Transverse colon (tissue), 4 donors: ENCODE data around the gene MASP1. TPM values are rescaled to one million over a fixed set of nuclear protein-coding genes. Genes with fewer than 3 reads are reported as not detected.

Experiments
- DNase-seq: peaks from one replicate; pipeline ENCODE4 v3.0.0-alpha.2; 2019
- H3K27ac ChIP-seq, 4 donors: fragments of 200-600 bp; sonication (generic); 2 replicates each; pipeline ENCODE4 v1.5.1; 2016 to 2018; ENCODE audit warnings: inconsistent platforms in 4 of 4
- H3K27me3 ChIP-seq: fragments of 200-600 bp; sonication (generic); 2 replicates; pipeline ENCODE4 v1.5.1; 2017; ENCODE audit warnings: inconsistent platforms
- H3K36me3 ChIP-seq, 4 donors: fragments of 200-600 bp; sonication (generic); 2 replicates each; pipeline ENCODE4 v1.5.1; 2017 to 2019; ENCODE audit warnings: inconsistent platforms in 4 of 4
- H3K4me1 ChIP-seq, 4 donors: fragments of 200-600 bp; sonication (generic); 2 replicates each; pipeline ENCODE4 v1.5.1; 2017 to 2020; ENCODE audit warnings: inconsistent platforms in 4 of 4
- H3K4me3 ChIP-seq, 4 donors: fragments of 200-600 bp; sonication (generic); 1 replicate in 1 of 4; 2 replicates in 3 of 4; pipeline versions ENCODE4 v1.5.1 to v1.6.1; 2017 to 2019; ENCODE audit warnings: inconsistent platforms in 4 of 4
- H3K9me3 ChIP-seq, 2 donors: fragments of 200-600 bp; sonication (generic); 2 replicates each; pipeline ENCODE4 v1.5.1; 2017 to 2019; ENCODE audit warnings: inconsistent platforms in 2 of 2
- CTCF ChIP-seq, 5 experiments: fragments of 200-600 bp in 3 of 5; fragments of 450-650 bp in 2 of 5; sonication (generic) in 3 of 5; IDR thresholded peaks; 1 replicate in 2 of 5; 2 replicates in 3 of 5; pipeline ENCODE4 v1.5.1; 2016 to 2017; ENCODE audit warnings: antibody characterized with exemption in 5 of 5, inconsistent platforms in 3 of 5, mild to moderate bottlenecking in 2 of 5, moderate library complexity in 1 of 5
- EP300 ChIP-seq: sonication (generic); formaldehyde crosslinking; IDR thresholded peaks from one replicate; pipeline ENCODE4 v1.6.1; 2017; ENCODE audit warnings: antibody characterized with exemption, low read depth
- POLR2A ChIP-seq: fragments of 450-650 bp; IDR thresholded peaks from one replicate; pipeline ENCODE4 v1.6.1; 2016; ENCODE audit warnings: antibody characterized with exemption, mild to moderate bottlenecking, moderate library complexity
- POLR2AphosphoS5 ChIP-seq, 3 donors: sonication (generic); formaldehyde crosslinking; IDR thresholded peaks; one replicate each; pipeline ENCODE4 v1.6.1; 2016; ENCODE audit warnings: antibody characterized with exemption in 3 of 3
- WGBS, 2 donors: methylation state at CpG; one replicate each; pipeline ENCODE4 v1.1.5; 2018; ENCODE audit warnings: low coverage in 1 of 2; 5-methylcytosine and 5-hydroxymethylcytosine counted together
- in situ Hi-C, 4 donors: fragments of 200-750 bp; cut with MboI; loops; one replicate each; pipeline versions ENCODE4 v1.15.0 to v1.15.1; 2017; ENCODE audit warnings: low sequenced_read_pairs in 3 of 4, low pct_ligation_motif_present in 1 of 4, low pct_unique_long_range_greater_than_20kb in 1 of 4
- intact Hi-C: fragments of 100-400 bp; cut with DNase I; formaldehyde crosslinking; loops from one replicate; pipeline ENCODE4 v1.15.1; 2023; ENCODE audit warnings: low total_unique reads
- total RNA-seq, 4 donors: library from RNA; depleted of rRNA; stranded (reverse); fragments of >200 nt; gene quantifications; one replicate each; pipeline ENCODE4 v1.1.0, GENCODE V29; 2016

Gene MASP1
- total RNA-seq, 4 donors from 2014 or later = 4.5 to 45.2 (median 13.9) TPM

- 60 to 75% methylated on average over 5 to 9 of the region's 9 CpGs for WGBS, 2 donors
- in situ Hi-C loops = no loop called here
- intact Hi-C loops = loop anchor here (10.0 kb wide), 1 partner anchor 69 kb away; no protein-coding TSS in a partner anchor
- no peak for DNase-seq
- Histone ChIP-seq H3K27me3 (no peaks in the 10 kb centered on the region), H3K36me3 (no peaks in the 10 kb centered on the region), H3K27ac (peak overlapping the region; percentile 28 to 85 (median 58)), H3K4me3 (no peak overlapping the region), H3K4me1 (peaks cover 0 to 9% (median 3%) of the 10 kb centered on the region in 4 donors), H3K9me3 (no peaks in the 10 kb centered on the region)
- TF ChIP-seq EP300 = no peak
- TF ChIP-seq POLR2AphosphoS5 (IDR thresholded peaks at IDR 0.05) = no peak
- TF ChIP-seq POLR2A = no peak
- TF ChIP-seq CTCF (IDR thresholded peaks at IDR 0.05) = no peak
Observed at GRCh38 chr3:187293516-187294430, 2.2 kb upstream of the MASP1 start.

GRCh38 chr3:187292631-187293515 is 1.3 kb upstream of the MASP1 start:
- no peaks in the 10 kb centered on the region for H3K27me3 ChIP-seq
- H3K4me3 ChIP-seq = no peak overlapping the region
- H3K4me1 ChIP-seq = peaks cover 0 to 10% (median 6%) of the 10 kb centered on the region in 4 donors
- H3K36me3 ChIP-seq = no peaks in the 10 kb centered on the region
- peak overlapping the region; percentile 28 to 85 (median 58) for H3K27ac ChIP-seq
- in situ Hi-C loops = no loop called here
- no peak for TF ChIP-seq POLR2A
- TF ChIP-seq POLR2AphosphoS5 (IDR thresholded peaks at IDR 0.05) = no peak
- no peak for TF ChIP-seq EP300
- TF ChIP-seq CTCF (IDR thresholded peaks at IDR 0.05) = no peak
- 56% methylated on average over 5 of the region's 5 CpGs for WGBS, 2 donors
- DNase-seq = no peak
- intact Hi-C loops = loop anchor here (10.0 kb wide), 1 partner anchor 68 kb away; no protein-coding TSS in a partner anchor
- H3K9me3 ChIP-seq = no peaks in the 10 kb centered on the region

- Histone ChIP-seq H3K4me3 (no peak overlapping the region), H3K27ac (peak overlapping the region; percentile 28 to 85 (median 58)), H3K36me3 (no peaks in the 10 kb centered on the region), H3K27me3 (no peaks in the 10 kb centered on the region), H3K9me3 (no peaks in the 10 kb centered on the region), H3K4me1 (peaks cover 0 to 10% (median 6%) of the 10 kb centered on the region in 4 donors)
- intact Hi-C loops = loop anchor here (10.0 kb wide), 1 partner anchor 67 kb away; no protein-coding TSS in a partner anchor
- no peak for DNase-seq
- no peak for TF ChIP-seq CTCF (IDR thresholded peaks at IDR 0.05)
- TF ChIP-seq POLR2A = no peak
- no peak for TF ChIP-seq POLR2AphosphoS5 (IDR thresholded peaks at IDR 0.05)
- no peak for TF ChIP-seq EP300
- in situ Hi-C loops = no loop called here
- 57 to 71% methylated on average over 6 to 9 of the region's 9 CpGs for WGBS, 2 donors
Observed at GRCh38 chr3:187292181-187292580, 644 bp upstream of the MASP1 start.
